ENCODE measurements around the gene RCOR1. TPM values are rescaled to one million over a fixed set of nuclear protein-coding genes. Genes with fewer than 3 reads are reported as not detected.

Gene RCOR1
- total RNA-seq, 1 donor from 2014 or later = 11.0 TPM

GRCh38 chr14:102731101-102731870 lies 138.8 kb downstream of the RCOR1 start:
- Histone ChIP-seq H3K9me3 (replicated peaks) (no peaks in the 10 kb centered on the region), H3K27ac (replicated peaks) (no peak overlapping the region), H3K36me3 (peaks cover 29% of the 10 kb centered on the region), H3K27me3 (ENCODE audit: low read depth) (no peaks in the 10 kb centered on the region), H3K4me3 (no peak overlapping the region), H3K4me1 (no peaks in the 10 kb centered on the region)
- no peak for TF ChIP-seq CTCF (IDR thresholded peaks at IDR 0.05; ENCODE audit: borderline replicate concordance)
- DNase-seq = no peak
- intact Hi-C loops (cut with micrococcal nuclease) = no loop called here

GRCh38 chr14:102731871-102732800 lies 139.7 kb downstream of the RCOR1 start:
- no peak overlapping the region for H3K4me3 ChIP-seq
- intact Hi-C loops (cut with micrococcal nuclease) = no loop called here
- DNase-seq = no peak
- H3K4me1 ChIP-seq = no peaks in the 10 kb centered on the region
- H3K27ac ChIP-seq (replicated peaks) = no peak overlapping the region
- no peak for TF ChIP-seq CTCF (IDR thresholded peaks at IDR 0.05; ENCODE audit: borderline replicate concordance)
- H3K9me3 ChIP-seq (replicated peaks) = no peaks in the 10 kb centered on the region
- peaks cover 21% of the 10 kb centered on the region for H3K36me3 ChIP-seq
- no peaks in the 10 kb centered on the region for H3K27me3 ChIP-seq (ENCODE audit: low read depth)

- H3K4me1 ChIP-seq = no peaks in the 10 kb centered on the region
- H3K4me3 ChIP-seq = no peak overlapping the region
- peaks cover 15% of the 10 kb centered on the region for H3K36me3 ChIP-seq
- TF ChIP-seq CTCF (IDR thresholded peaks at IDR 0.05; ENCODE audit: borderline replicate concordance) = no peak
- intact Hi-C loops (cut with micrococcal nuclease) = no loop called here
- H3K9me3 ChIP-seq (replicated peaks) = no peaks in the 10 kb centered on the region
- DNase-seq = no peak
- no peaks in the 10 kb centered on the region for H3K27me3 ChIP-seq (ENCODE audit: low read depth)
- no peak overlapping the region for H3K27ac ChIP-seq (replicated peaks)
Observed at GRCh38 chr14:102732924-102733323, 140.5 kb downstream of the RCOR1 start.

GRCh38 chr14:102733326-102733725 lies 140.9 kb downstream of the RCOR1 start:
- H3K36me3 ChIP-seq = peaks cover 12% of the 10 kb centered on the region

More at GRCh38 chr14:102733326-102733725, 140.9 kb downstream of the RCOR1 start:
- no peaks in the 10 kb centered on the region for H3K27me3 ChIP-seq (ENCODE audit: low read depth)
- no peak for TF ChIP-seq CTCF (IDR thresholded peaks at IDR 0.05; ENCODE audit: borderline replicate concordance)
- intact Hi-C loops (cut with micrococcal nuclease) = no loop called here
- DNase-seq = no peak
- no peaks in the 10 kb centered on the region for H3K9me3 ChIP-seq (replicated peaks)
- H3K4me3 ChIP-seq = no peak overlapping the region
- no peaks in the 10 kb centered on the region for H3K4me1 ChIP-seq
- no peak overlapping the region for H3K27ac ChIP-seq (replicated peaks)
